ENCODE results near the gene SPATA13.

The SPATA13 gene

GRCh38 chr13:24160458-24161009 lies at the start of gene SPATA13 (continued):
- TF ChIP-seq ZNF311 (tag by site-specific recombination; IDR thresholded peaks at IDR 0.05; ENCODE audit: borderline replicate concordance) (no peak), ZNF571 (tag by site-specific recombination; IDR thresholded peaks at IDR 0.05) (no peak), ZFP69B (tag by site-specific recombination; IDR thresholded peaks at IDR 0.05) (no peak), FEZF1 (tag by site-specific recombination; IDR thresholded peaks at IDR 0.05) (peak; percentile 39; the same call in 1 of the 2 replicates), KLF1 (tag by site-specific recombination; IDR thresholded peaks at IDR 0.05) (peak; percentile 94), ZNF830 (tag by site-specific recombination; IDR thresholded peaks at IDR 0.05; ENCODE audit: low read depth) (no peak), PATZ1 (tag by site-specific recombination; IDR thresholded peaks at IDR 0.05) (peak; percentile 61; the same call in 1 of the 2 replicates), ZNF362 (tag by site-specific recombination; IDR thresholded peaks at IDR 0.05) (no peak)

GRCh38 chr13:24112791-24113190 lies 47.7 kb upstream of the SPATA13 start:
- Histone ChIP-seq H3K27ac (ENCODE audit: extremely low read depth, low read depth, low read length) (no peak overlapping the region), H3K4me3 (ENCODE audit: low read depth, low read length) (no peak overlapping the region), H3K36me3 (ENCODE audit: control insufficient read depth in 2 of 2, insufficient read depth in 1 of 2, low read length in 2 of 2) (no peaks in the 10 kb centered on the region), H3K9me3 (ENCODE audit: control insufficient read depth, insufficient read depth, low read depth, low read length) (no peaks in the 10 kb centered on the region), H3K4me1 (ENCODE audit: control insufficient read depth, insufficient read depth, low read length) (no peaks in the 10 kb centered on the region)
- TF ChIP-seq ZNF132 (tag by site-specific recombination; IDR thresholded peaks at IDR 0.05; ENCODE audit: borderline replicate concordance), result no peak
- no peak for TF ChIP-seq ZNF10 (tag by site-specific recombination; IDR thresholded peaks at IDR 0.05)
- no peak for TF ChIP-seq ZNF24 (tag by site-specific recombination; IDR thresholded peaks at IDR 0.05)
- no peak for TF ChIP-seq YY1 (tag by site-specific recombination; IDR thresholded peaks at IDR 0.05)
- no peak for TF ChIP-seq ZNF791 (tag by site-specific recombination; IDR thresholded peaks at IDR 0.05)
- no peak for TF ChIP-seq ZNF341 (tag by site-specific recombination; IDR thresholded peaks at IDR 0.05; ENCODE audit: low read depth)
- no peak for TF ChIP-seq ZNF114 (tag by site-specific recombination; IDR thresholded peaks at IDR 0.05)
- TF ChIP-seq SALL2 (tag by site-specific recombination; IDR thresholded peaks at IDR 0.05; ENCODE audit: borderline replicate concordance), result no peak
- CTCF ChIA-PET, result no interaction called here
- POLR2A ChIA-PET, result interaction anchor here (0.7 kb wide), 1 partner anchor 102 kb away, joined by 4 read pairs; no protein-coding TSS in a partner anchor

- Histone ChIP-seq H3K36me3 (ENCODE audit: control insufficient read depth in 2 of 2, insufficient read depth in 1 of 2, low read length in 2 of 2) (no peaks in the 10 kb centered on the region), H3K9me3 (ENCODE audit: control insufficient read depth, insufficient read depth, low read depth, low read length) (no peaks in the 10 kb centered on the region), H3K27ac (ENCODE audit: extremely low read depth, low read depth, low read length) (no peak overlapping the region), H3K4me3 (ENCODE audit: low read depth, low read length) (no peak overlapping the region), H3K4me1 (ENCODE audit: control insufficient read depth, insufficient read depth, low read length) (no peaks in the 10 kb centered on the region)
- ChIA-PET POLR2A (no interaction called here), CTCF (interaction anchor here (0.5 kb wide), 1 partner anchor 155 kb away, joined by 5 read pairs; no protein-coding TSS in a partner anchor)
- TF ChIP-seq ZIC2 (tag by site-specific recombination; IDR thresholded peaks at IDR 0.05) (no peak), ZNF280D (tag by site-specific recombination; IDR thresholded peaks at IDR 0.05) (no peak), ZSCAN18 (tag by site-specific recombination; IDR thresholded peaks at IDR 0.05) (no peak), ZNF239 (tag by site-specific recombination; IDR thresholded peaks at IDR 0.05) (no peak), ZNF48 (tag by site-specific recombination; IDR thresholded peaks at IDR 0.05) (no peak)
Measured at GRCh38 chr13:24115671-24116070, 44.8 kb upstream of the SPATA13 start.

All from HEK293 (cell line).